GM12874 (cell line): ENCODE data around the gene CIAO3.

Experiments used
- CTCF ChIP-seq: IDR thresholded peaks from 2 replicates; pipeline ENCODE4 v1.5.1; 2011; ENCODE audit warnings: low read depth, mild to moderate bottlenecking, control low read depth, low read length, moderate library complexity; ENCODE audit not compliant: insufficient read depth

CIAO3 gene

DNA sequence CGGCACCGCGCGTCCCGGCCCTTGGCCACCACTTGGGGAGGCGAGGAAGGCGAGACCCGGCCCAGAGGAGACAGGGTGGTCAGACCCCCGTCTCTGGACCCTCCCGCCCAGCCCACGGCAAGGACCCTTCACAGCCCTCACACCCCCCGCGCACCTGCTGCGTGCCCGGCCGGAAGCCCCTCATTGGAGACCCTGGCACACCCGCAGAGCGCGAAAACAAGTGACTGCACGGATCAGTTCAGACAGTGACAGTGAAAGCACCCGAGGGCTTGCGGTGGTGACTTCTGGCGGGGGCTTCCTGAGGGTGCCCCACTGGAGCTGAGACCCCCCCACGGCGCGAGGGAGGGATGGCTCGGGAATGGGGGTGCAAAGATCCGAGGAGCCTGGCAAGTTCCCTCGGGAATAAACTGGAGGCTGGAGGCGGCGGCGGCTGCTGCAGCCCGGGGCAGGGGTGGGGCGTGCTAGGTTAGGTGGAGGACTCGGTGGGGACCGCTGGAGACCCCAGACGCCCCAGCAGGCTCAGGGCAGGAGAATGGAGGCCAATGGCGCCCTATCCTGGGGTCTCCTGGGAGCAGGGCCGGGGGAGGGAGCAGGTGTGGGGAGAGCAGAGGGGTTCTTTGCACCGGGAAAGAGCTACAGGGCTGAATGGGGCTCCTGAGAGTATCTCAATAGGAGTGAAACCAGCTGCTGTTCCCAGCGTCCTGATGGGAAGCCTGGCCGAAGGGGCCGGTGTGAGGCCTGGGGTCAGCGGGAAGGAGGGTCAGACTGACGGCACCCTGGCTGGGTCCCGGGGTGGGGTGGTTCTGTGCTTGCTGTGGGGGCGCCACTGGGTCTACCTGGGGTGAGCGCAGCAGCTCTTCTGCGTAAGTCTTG lies 34.4 kb downstream of the CIAO3 start:
- no peak for TF ChIP-seq CTCF

DNA sequence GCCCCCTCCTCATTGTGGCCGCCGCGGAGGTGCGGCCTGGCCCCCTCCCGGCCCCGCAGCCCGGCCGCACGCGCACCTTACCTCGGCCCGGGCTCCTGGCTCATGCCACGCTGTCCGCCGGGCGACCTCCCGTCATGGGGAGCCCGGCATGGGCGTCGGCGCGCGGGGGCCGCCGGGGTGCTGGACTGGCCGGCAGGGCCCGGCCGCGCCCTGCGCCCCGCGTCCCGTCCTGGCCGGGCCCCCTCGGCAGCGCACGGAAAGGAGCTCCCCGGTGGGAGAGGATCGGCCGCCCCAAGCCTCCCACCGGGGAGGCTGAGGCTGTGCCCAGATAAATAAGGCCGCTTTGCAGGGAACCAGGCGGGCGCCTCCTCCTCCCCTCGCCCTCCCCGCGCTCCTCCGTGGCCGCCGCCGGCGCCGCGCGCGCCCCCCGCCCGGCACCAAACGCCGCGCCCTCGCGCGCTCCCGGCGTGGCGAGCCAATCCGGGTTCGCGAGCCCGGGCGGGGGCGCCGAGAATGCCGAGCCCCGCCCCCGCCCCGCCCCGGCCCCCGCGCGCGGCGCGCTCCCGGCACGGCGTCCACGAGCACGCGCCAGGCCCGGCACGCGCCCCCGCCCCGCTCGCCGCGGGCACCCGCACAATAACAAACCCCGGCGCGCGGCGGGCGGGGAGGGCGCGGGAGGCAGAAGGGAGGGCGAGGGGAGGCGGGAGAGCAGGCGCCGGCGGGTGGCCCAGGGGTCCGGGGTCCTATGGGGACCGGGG lies 35.2 kb downstream of the CIAO3 start, which contains the start of gene FBXL16:
Gene FBXL16 (minus strand): TSS at position 371 of the 758 bp plus-strand sequence. CDS start 8,396 bp downstream, outside the sequence.
- TF ChIP-seq CTCF: no peak

GRCh38 chr16:704552-705380 lies 36.0 kb downstream of the CIAO3 start:
- TF ChIP-seq CTCF: no peak

DNA sequence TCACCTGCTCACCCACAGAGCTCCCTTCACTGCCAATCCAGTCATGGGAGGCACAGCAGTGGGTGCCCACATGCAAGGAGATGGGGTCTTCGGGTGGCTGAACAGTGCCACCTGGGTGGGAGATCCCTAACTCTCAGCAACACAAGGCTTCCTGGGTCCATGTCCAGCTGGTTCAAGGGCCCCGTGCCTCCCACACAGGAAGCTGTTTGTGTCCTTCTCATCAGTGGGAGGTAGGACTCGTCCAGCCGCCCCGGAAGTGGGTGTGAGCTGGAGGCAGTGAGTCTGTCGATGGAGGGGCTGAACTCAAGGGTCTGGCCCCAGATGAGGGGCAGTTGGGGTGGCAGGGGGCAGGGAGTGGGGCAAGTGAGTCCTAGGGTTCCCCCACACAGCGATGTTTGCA lies 36.8 kb downstream of the CIAO3 start:
- TF ChIP-seq CTCF: no peak

- no peak for TF ChIP-seq CTCF
Measured at GRCh38 chr16:703406-703805, 37.4 kb downstream of the CIAO3 start.

DNA sequence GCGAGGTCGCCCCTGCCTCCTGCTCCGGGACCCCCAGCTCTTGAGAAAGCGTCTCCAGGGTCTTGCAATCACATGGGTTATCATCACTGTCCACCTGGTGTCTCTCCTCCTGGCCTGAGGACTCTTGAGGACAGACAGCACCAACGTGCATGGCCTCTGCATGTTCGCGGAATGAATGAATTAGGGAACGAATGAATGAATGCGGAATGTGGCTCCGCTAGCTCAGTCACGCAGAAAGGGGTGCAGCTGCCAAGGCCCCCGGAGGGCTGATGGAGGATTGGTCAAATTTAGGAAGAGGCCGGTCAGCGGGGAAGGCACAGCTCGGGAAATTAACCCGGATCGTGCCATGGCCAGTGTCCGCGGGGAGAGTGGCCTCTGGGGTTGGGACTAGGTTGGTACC lies 38.5 kb downstream of the CIAO3 start:
- no peak for TF ChIP-seq CTCF
